ENCODE data around the gene MICU2. TPM values are rescaled to one million over a fixed set of nuclear protein-coding genes. Genes with fewer than 3 reads are reported as not detected.

Gene MICU2
- total and polyA plus RNA-seq, 7 donors = 23.1 to 104 (median 45.9) TPM

GRCh38 chr13:21504379-21504778, 99.6 kb downstream of the MICU2 start:
- no peaks in the 10 kb centered on the region for H3K27me3 ChIP-seq
- peaks cover 0 to 28% (median 0%) of the 10 kb centered on the region in 4 donors for H3K36me3 ChIP-seq
- no peak overlapping the region for H3K27ac ChIP-seq
- 98% methylated on average over 3 of the region's 3 CpGs for WGBS, 2 donors
- intact Hi-C loops (cut with DNase I) = no loop called here
- DNase-seq = no peak
- no peaks in the 10 kb centered on the region for H3K9me3 ChIP-seq
- H3K4me3 ChIP-seq = no peak overlapping the region
- no peaks in the 10 kb centered on the region for H3K4me1 ChIP-seq
- TF ChIP-seq CTCF (IDR thresholded peaks at IDR 0.05) (no peak), POLR2A (IDR thresholded peaks at IDR 0.05) (no peak), POLR2AphosphoS5 (IDR thresholded peaks at IDR 0.05) (no peak), EP300 (IDR thresholded peaks at IDR 0.05) (no peak)

- DNase-seq = no peak
- H3K9me3 ChIP-seq = no peaks in the 10 kb centered on the region
- H3K27ac ChIP-seq = no peak overlapping the region
- intact Hi-C loops (cut with DNase I) = no loop called here
- H3K4me1 ChIP-seq = no peaks in the 10 kb centered on the region
- H3K36me3 ChIP-seq = peaks cover 0 to 30% (median 0%) of the 10 kb centered on the region in 4 donors
- no peak overlapping the region for H3K4me3 ChIP-seq
- H3K27me3 ChIP-seq = no peaks in the 10 kb centered on the region
- 95 to 98% methylated on average over 3 of the region's 3 CpGs for WGBS, 2 donors
- TF ChIP-seq POLR2AphosphoS5 (IDR thresholded peaks at IDR 0.05) = no peak
- no peak for TF ChIP-seq CTCF (IDR thresholded peaks at IDR 0.05)
- TF ChIP-seq POLR2A (IDR thresholded peaks at IDR 0.05) = no peak
- TF ChIP-seq EP300 (IDR thresholded peaks at IDR 0.05) = no peak
Measured at GRCh38 chr13:21501686-21502085, 102.3 kb downstream of the MICU2 start.

- H3K27ac ChIP-seq = no peak overlapping the region
- H3K36me3 ChIP-seq = peaks cover 0 to 19% (median 6%) of the 10 kb centered on the region in 4 donors
- TF ChIP-seq CTCF (IDR thresholded peaks at IDR 0.05) = no peak
- H3K4me1 ChIP-seq = no peaks in the 10 kb centered on the region
- DNase-seq = no peak
- no peak overlapping the region for H3K4me3 ChIP-seq
- WGBS, 2 donors = 96 to 99% methylated on average over 4 of the region's 4 CpGs
- no peaks in the 10 kb centered on the region for H3K27me3 ChIP-seq
- intact Hi-C loops (cut with DNase I) = no loop called here
- H3K9me3 ChIP-seq = peaks cover 0 to 6% (median 3%) of the 10 kb centered on the region in 4 donors
Measured at GRCh38 chr13:21486322-21486721, 117.6 kb downstream of the MICU2 start.

- Histone ChIP-seq H3K27ac (no peak overlapping the region), H3K4me1 (peaks cover 0 to 10% (median 4%) of the 10 kb centered on the region in 4 donors), H3K9me3 (peaks cover 0 to 6% (median 2%) of the 10 kb centered on the region in 4 donors), H3K4me3 (no peak overlapping the region), H3K36me3 (no peaks in the 10 kb centered on the region), H3K27me3 (no peaks in the 10 kb centered on the region)
- 94 to 95% methylated on average over 24 of the region's 24 CpGs for WGBS, 2 donors
- intact Hi-C loops (cut with DNase I) = no loop called here
- TF ChIP-seq EP300 (IDR thresholded peaks at IDR 0.05) (no peak), CTCF (IDR thresholded peaks at IDR 0.05) (no peak)
- DNase-seq = no peak
Measured at GRCh38 chr13:21483748-21484147, 120.2 kb downstream of the MICU2 start.

GRCh38 chr13:21481359-21481758, 122.6 kb downstream of the MICU2 start:
- DNase-seq = no peak

More at GRCh38 chr13:21481359-21481758, 122.6 kb downstream of the MICU2 start:
- H3K36me3 ChIP-seq = no peaks in the 10 kb centered on the region
- H3K27ac ChIP-seq = peak overlapping the region in 1 of 4 donors; percentile 10
- intact Hi-C loops (cut with DNase I) = no loop called here
- TF ChIP-seq CTCF (IDR thresholded peaks at IDR 0.05) (no peak), EP300 (IDR thresholded peaks at IDR 0.05) (no peak), POLR2AphosphoS5 (IDR thresholded peaks at IDR 0.05) (no peak), POLR2A (IDR thresholded peaks at IDR 0.05) (no peak)
- no peaks in the 10 kb centered on the region for H3K27me3 ChIP-seq
- no peak overlapping the region for H3K4me3 ChIP-seq
- no peaks in the 10 kb centered on the region for H3K9me3 ChIP-seq
- WGBS, 2 donors = 37 to 72% methylated on average over 6 of the region's 6 CpGs
- H3K4me1 ChIP-seq = peaks cover 0 to 20% (median 14%) of the 10 kb centered on the region in 4 donors
